CD14-positive monocyte (primary cell): ENCODE data around the gene SLC6A6. TPM values are rescaled to one million over a fixed set of nuclear protein-coding genes. Genes with fewer than 3 reads are reported as not detected.

Experiments
- DNase-seq, 3 donors: peaks; one replicate each; pipeline ENCODE4 v3.0.0-alpha.2; 2011 to 2022
- H2AFZ ChIP-seq: 2 replicates; pipeline ENCODE4 v1.6.0; 2012; ENCODE audit warnings: mild to moderate bottlenecking, low read depth, low read length, inconsistent platforms; ENCODE audit not compliant: insufficient read depth, poor library complexity, severe bottlenecking
- H3K27ac ChIP-seq, 2 donors: 1 replicate in 1 of 2; 2 replicates in 1 of 2; pipeline ENCODE4 v1.5.1; 2012 to 2013; ENCODE audit warnings: low read length in 2 of 2, control low read depth in 1 of 2, inconsistent platforms in 1 of 2, low read depth in 1 of 2, mild to moderate bottlenecking in 1 of 2
- H3K27me3 ChIP-seq, 2 donors: one replicate each; pipeline versions ENCODE4 v1.6.0 to v1.6.1; 2011 to 2013; ENCODE audit warnings: low read length in 2 of 2; ENCODE audit not compliant: control insufficient read depth in 2 of 2, insufficient read depth in 2 of 2
- H3K36me3 ChIP-seq, 2 donors: replicated peaks in 1 of 2; 1 replicate in 1 of 2; 2 replicates in 1 of 2; pipeline versions ENCODE4 v1.5.1 to v1.6.1; 2012 to 2013; ENCODE audit warnings: low read length in 2 of 2, control low read depth in 1 of 2, inconsistent platforms in 1 of 2, mild to moderate bottlenecking in 1 of 2; ENCODE audit not compliant: insufficient read depth in 2 of 2, control insufficient read depth in 1 of 2
- H3K4me1 ChIP-seq, 2 donors: 1 replicate in 1 of 2; 2 replicates in 1 of 2; pipeline versions ENCODE4 v1.5.1 to v1.6.1; 2012 to 2013; ENCODE audit warnings: low read length in 2 of 2, control low read depth in 1 of 2, inconsistent platforms in 1 of 2, mild to moderate bottlenecking in 1 of 2, moderate library complexity in 1 of 2; ENCODE audit not compliant: insufficient read depth in 2 of 2, control insufficient read depth in 1 of 2
- H3K4me2 ChIP-seq: replicated peaks from 2 replicates; pipeline ENCODE3; 2012; ENCODE audit warnings: low read length, moderate library complexity, mild to moderate bottlenecking; ENCODE audit not compliant: poor library complexity, severe bottlenecking; ENCODE audit errors: extremely low read depth
- H3K4me3 ChIP-seq, 3 experiments: fragments of 200-600 bp in 1 of 3; sonication (generic) in 1 of 3; replicated peaks in 1 of 3; 1 replicate in 2 of 3; 2 replicates in 1 of 3; pipeline ENCODE4 v1.5.1; 2011 to 2013; ENCODE audit warnings: low read length in 3 of 3, mild to moderate bottlenecking in 3 of 3, control low read depth in 2 of 3, low read depth in 2 of 3, inconsistent platforms in 1 of 3, moderate library complexity in 1 of 3
- H3K79me2 ChIP-seq: 2 replicates; pipeline ENCODE4 v1.6.0; 2012; ENCODE audit warnings: mild to moderate bottlenecking, control low read depth, inconsistent platforms, low read length, moderate library complexity; ENCODE audit not compliant: insufficient read depth
- H3K9ac ChIP-seq: 2 replicates; pipeline ENCODE4 v1.6.0; 2017; ENCODE audit warnings: low read length, mild to moderate bottlenecking; ENCODE audit not compliant: insufficient read depth, poor library complexity, severe bottlenecking
- H3K9me3 ChIP-seq, 2 donors: replicated peaks in 1 of 2; 1 replicate in 1 of 2; 2 replicates in 1 of 2; pipeline versions ENCODE4 v1.5.1 to v1.6.1; 2012 to 2013; ENCODE audit warnings: low read length in 2 of 2, control low read depth in 1 of 2; ENCODE audit not compliant: control insufficient read depth in 1 of 2, insufficient read depth in 1 of 2
- H4K20me1 ChIP-seq: 2 replicates; pipeline ENCODE4 v1.6.0; 2012; ENCODE audit warnings: mild to moderate bottlenecking, low read length, control low read depth, moderate library complexity; ENCODE audit not compliant: insufficient read depth
- H3K27ac Mint-ChIP-seq, 7 donors: one replicate each; pipeline ENCODE4 v1.8.0; 2020; ENCODE audit warnings: mild to moderate bottlenecking in 7 of 7, mixed read lengths in 7 of 7, moderate library complexity in 6 of 7, inconsistent platforms in 2 of 7
- H3K27me3 Mint-ChIP-seq, 3 donors: one replicate each; pipeline ENCODE4 v1.8.0; 2021 to 2022; ENCODE audit warnings: low read depth in 3 of 3, mild to moderate bottlenecking in 3 of 3, mixed read lengths in 3 of 3, moderate library complexity in 3 of 3, inconsistent platforms in 1 of 3
- H3K36me3 Mint-ChIP-seq, 2 donors: one replicate each; pipeline ENCODE4 v1.8.0; 2020; ENCODE audit warnings: mixed read lengths in 2 of 2, inconsistent platforms in 1 of 2, mild to moderate bottlenecking in 1 of 2
- H3K4me1 Mint-ChIP-seq: one replicate; pipeline ENCODE4 v1.8.0; 2020; ENCODE audit warnings: mild to moderate bottlenecking, mixed read lengths
- H3K4me3 Mint-ChIP-seq, 2 donors: one replicate each; pipeline ENCODE4 v1.8.0; 2020; ENCODE audit warnings: mild to moderate bottlenecking in 2 of 2, mixed read lengths in 2 of 2, moderate library complexity in 1 of 2
- H3K9me3 Mint-ChIP-seq, 7 donors: one replicate each; pipeline ENCODE4 v1.8.0; 2020 to 2022; ENCODE audit warnings: mixed read lengths in 7 of 7, mild to moderate bottlenecking in 6 of 7, moderate library complexity in 6 of 7, inconsistent platforms in 2 of 7
- WGBS: methylation state at CpG from one replicate; pipeline ENCODE4 v1.1.5; 2013; ENCODE audit warnings: missing lambda C conversion rate; ENCODE audit not compliant: insufficient coverage; 5-methylcytosine and 5-hydroxymethylcytosine counted together
- intact Hi-C, 2 donors: fragments of 100-400 bp; cut with micrococcal nuclease; formaldehyde crosslinking; loops; one replicate each; pipeline versions ENCODE4 v1.15.0 to v1.15.1; 2023
- polyA plus RNA-seq, 3 donors: library from polyadenylated mRNA; depleted of rRNA in 1 of 3; unstranded in 2 of 3; stranded (reverse) in 1 of 3; fragments of 300-500 nt in 2 of 3; fragments of >200 nt in 1 of 3; fragmentation: Illumina TruSeq in 2 of 3; gene quantifications; 1 replicate in 2 of 3; 2 replicates in 1 of 3; pipeline ENCODE4 v1.2.3, GENCODE V29; 2012 to 2021
- TF ChIP-seq, protein P1 (sequence below): fragments of 200-600 bp; IDR thresholded peaks from one replicate; pipeline ENCODE4 v1.8.0; 2022; ENCODE audit warnings: antibody characterized with exemption, mild to moderate bottlenecking

Gene SLC6A6
- polyA plus RNA-seq, 3 donors = 18.4 to 136 (median 24.5) TPM

GRCh38 chr3:14397940-14398796, 4.2 kb upstream of the SLC6A6 start:
- no peaks in the 10 kb centered on the region for H3K36me3 ChIP-seq
- Mint-ChIP-seq H3K27ac (peak overlapping the region in 2 of 7 donors; percentile 40 to 90), H3K4me1 (peaks cover 49% of the 10 kb centered on the region), H3K27me3 (peaks cover 8 to 16% (median 14%) of the 10 kb centered on the region in 3 donors), H3K4me3 (peak overlapping the region in 1 of 2 donors; percentile 77), H3K36me3 (peaks cover 0 to 4% of the 10 kb centered on the region in 2 donors), H3K9me3 (peaks cover 0 to 2% (median 0%) of the 10 kb centered on the region in 7 donors)
- no peaks in the 10 kb centered on the region for H3K27me3 ChIP-seq
- no peak overlapping the region for H3K27ac ChIP-seq
- no peak for DNase-seq
- intact Hi-C loops = loop anchor here in 1 of 2 donors (5.0 kb wide), 1 partner anchor 36 kb away; no protein-coding TSS in a partner anchor
- no peak overlapping the region for H3K9ac ChIP-seq
- peak overlapping the region in 1 of 3 experiments; percentile 18 for H3K4me3 ChIP-seq
- TF ChIP-seq, protein P1, sequence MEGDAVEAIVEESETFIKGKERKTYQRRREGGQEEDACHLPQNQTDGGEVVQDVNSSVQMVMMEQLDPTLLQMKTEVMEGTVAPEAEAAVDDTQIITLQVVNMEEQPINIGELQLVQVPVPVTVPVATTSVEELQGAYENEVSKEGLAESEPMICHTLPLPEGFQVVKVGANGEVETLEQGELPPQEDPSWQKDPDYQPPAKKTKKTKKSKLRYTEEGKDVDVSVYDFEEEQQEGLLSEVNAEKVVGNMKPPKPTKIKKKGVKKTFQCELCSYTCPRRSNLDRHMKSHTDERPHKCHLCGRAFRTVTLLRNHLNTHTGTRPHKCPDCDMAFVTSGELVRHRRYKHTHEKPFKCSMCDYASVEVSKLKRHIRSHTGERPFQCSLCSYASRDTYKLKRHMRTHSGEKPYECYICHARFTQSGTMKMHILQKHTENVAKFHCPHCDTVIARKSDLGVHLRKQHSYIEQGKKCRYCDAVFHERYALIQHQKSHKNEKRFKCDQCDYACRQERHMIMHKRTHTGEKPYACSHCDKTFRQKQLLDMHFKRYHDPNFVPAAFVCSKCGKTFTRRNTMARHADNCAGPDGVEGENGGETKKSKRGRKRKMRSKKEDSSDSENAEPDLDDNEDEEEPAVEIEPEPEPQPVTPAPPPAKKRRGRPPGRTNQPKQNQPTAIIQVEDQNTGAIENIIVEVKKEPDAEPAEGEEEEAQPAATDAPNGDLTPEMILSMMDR = no peak
- no peak overlapping the region for H2AFZ ChIP-seq
- H3K9me3 ChIP-seq = no peaks in the 10 kb centered on the region
- H3K4me1 ChIP-seq = peaks cover 36 to 45% of the 10 kb centered on the region in 2 donors
- peaks cover 5% of the 10 kb centered on the region for H4K20me1 ChIP-seq
- H3K4me2 ChIP-seq = peak overlapping the region; percentile 51
- WGBS = 86% methylated on average over 10 of the region's 14 CpGs
- peaks cover 7% of the 10 kb centered on the region for H3K79me2 ChIP-seq

DNA sequence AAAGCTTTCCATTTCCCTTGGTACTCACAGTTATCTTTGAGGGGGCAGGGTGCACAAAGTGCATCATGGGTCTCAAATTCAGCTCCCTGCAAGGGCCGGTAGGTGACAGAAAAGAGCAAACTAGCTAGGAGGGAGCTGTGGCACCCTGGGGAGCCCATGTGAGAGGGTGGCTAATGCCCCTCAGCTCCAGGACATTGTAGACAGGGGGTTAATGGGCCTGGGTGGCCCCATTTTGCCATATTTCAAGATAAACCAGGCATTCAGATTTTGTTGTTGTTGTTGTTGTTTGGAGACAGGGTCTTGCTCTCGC, 3.7 kb upstream of the SLC6A6 start:
- H4K20me1 ChIP-seq = peaks cover 11% of the 10 kb centered on the region
- H3K4me2 ChIP-seq = no peak overlapping the region
- H3K27ac Mint-ChIP-seq = no peak overlapping the region
- no peak overlapping the region for H3K4me3 ChIP-seq
- peaks cover 8 to 16% (median 14%) of the 10 kb centered on the region in 3 donors for H3K27me3 Mint-ChIP-seq
- H3K27ac ChIP-seq = no peak overlapping the region
- no peak for DNase-seq
- H3K4me1 Mint-ChIP-seq = peaks cover 49% of the 10 kb centered on the region
- H3K4me1 ChIP-seq = peaks cover 38 to 50% of the 10 kb centered on the region in 2 donors
- H3K27me3 ChIP-seq = no peaks in the 10 kb centered on the region
- H3K9me3 ChIP-seq = no peaks in the 10 kb centered on the region
- WGBS = 100% methylated on average over 1 of the region's 2 CpGs
- peaks cover 13% of the 10 kb centered on the region for H3K79me2 ChIP-seq
- no peak overlapping the region for H2AFZ ChIP-seq
- peaks cover 0 to 2% (median 0%) of the 10 kb centered on the region in 7 donors for H3K9me3 Mint-ChIP-seq
- intact Hi-C loops = loop anchor here in 1 of 2 donors (5.0 kb wide), 1 partner anchor 36 kb away; no protein-coding TSS in a partner anchor
- peaks cover 0 to 4% of the 10 kb centered on the region in 2 donors for H3K36me3 Mint-ChIP-seq
- no peak overlapping the region for H3K4me3 Mint-ChIP-seq
- H3K9ac ChIP-seq = no peak overlapping the region
- TF ChIP-seq, protein P1 = no peak
- no peaks in the 10 kb centered on the region for H3K36me3 ChIP-seq
